GM08714 (cell line): ENCODE measurements around the gene HERC2.
A peak's percentile ranks its signal among the peaks of the same experiment; 100 is the strongest.
"Not testable (repeated sequence)": the region's sequence is repeated elsewhere in the genome, so short reads cannot be mapped to it uniquely, and the experiment has no call there.

Experiments
- H3K4me3 ChIP-seq: fragments of 200-500 bp; sonication (Bioruptor generic); 2 replicates; pipeline ENCODE4 v1.5.1; 2014; ENCODE audit warnings: mild to moderate bottlenecking, low read length, inconsistent platforms

The HERC2 gene, protein sequence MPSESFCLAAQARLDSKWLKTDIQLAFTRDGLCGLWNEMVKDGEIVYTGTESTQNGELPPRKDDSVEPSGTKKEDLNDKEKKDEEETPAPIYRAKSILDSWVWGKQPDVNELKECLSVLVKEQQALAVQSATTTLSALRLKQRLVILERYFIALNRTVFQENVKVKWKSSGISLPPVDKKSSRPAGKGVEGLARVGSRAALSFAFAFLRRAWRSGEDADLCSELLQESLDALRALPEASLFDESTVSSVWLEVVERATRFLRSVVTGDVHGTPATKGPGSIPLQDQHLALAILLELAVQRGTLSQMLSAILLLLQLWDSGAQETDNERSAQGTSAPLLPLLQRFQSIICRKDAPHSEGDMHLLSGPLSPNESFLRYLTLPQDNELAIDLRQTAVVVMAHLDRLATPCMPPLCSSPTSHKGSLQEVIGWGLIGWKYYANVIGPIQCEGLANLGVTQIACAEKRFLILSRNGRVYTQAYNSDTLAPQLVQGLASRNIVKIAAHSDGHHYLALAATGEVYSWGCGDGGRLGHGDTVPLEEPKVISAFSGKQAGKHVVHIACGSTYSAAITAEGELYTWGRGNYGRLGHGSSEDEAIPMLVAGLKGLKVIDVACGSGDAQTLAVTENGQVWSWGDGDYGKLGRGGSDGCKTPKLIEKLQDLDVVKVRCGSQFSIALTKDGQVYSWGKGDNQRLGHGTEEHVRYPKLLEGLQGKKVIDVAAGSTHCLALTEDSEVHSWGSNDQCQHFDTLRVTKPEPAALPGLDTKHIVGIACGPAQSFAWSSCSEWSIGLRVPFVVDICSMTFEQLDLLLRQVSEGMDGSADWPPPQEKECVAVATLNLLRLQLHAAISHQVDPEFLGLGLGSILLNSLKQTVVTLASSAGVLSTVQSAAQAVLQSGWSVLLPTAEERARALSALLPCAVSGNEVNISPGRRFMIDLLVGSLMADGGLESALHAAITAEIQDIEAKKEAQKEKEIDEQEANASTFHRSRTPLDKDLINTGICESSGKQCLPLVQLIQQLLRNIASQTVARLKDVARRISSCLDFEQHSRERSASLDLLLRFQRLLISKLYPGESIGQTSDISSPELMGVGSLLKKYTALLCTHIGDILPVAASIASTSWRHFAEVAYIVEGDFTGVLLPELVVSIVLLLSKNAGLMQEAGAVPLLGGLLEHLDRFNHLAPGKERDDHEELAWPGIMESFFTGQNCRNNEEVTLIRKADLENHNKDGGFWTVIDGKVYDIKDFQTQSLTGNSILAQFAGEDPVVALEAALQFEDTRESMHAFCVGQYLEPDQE (N-terminal part only)

DNA sequence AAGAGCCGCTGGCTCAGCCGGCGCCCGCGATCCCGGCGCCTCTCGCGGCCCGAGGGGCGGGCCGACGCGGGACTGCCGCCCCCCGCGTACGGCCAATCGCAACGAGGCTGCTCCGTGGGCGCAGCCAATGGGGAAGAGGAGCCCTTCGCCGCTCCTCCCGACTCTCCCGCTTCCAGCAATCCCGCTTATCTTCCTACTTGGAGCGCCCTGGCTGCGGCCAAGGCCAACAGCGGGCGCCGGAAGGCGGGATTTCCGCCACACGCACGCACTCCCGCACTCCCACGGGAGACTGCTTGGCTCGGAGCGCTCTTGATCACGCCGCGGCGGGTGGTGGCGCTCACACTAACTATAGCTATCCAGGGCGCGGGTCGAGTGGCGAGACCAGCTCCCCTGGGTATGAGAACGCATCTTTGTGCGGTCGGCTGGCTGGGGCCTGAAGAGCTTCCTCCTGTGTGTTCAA is at the start of gene HERC2:
HERC2 (minus strand) TSS at position 51 of the 460 bp plus-strand sequence. CDS start 746 bp downstream, outside the sequence.
- H3K4me3 ChIP-seq = peak within 1 kb of the TSS; percentile 69; the same call in 1 of the 2 replicates

GRCh38 chr15:28365502-28365901 is 43.5 kb upstream of the HERC2 start:
- H3K4me3 ChIP-seq = not testable (repeated sequence)

GRCh38 chr15:28357984-28358383 is 36.0 kb upstream of the HERC2 start, which contains the start of gene GOLGA6L24:
TSS of gene GOLGA6L24 (minus strand) at chr15:28358084. CDS start at chr15:28358023, 61 bp downstream.
- not testable (repeated sequence) for H3K4me3 ChIP-seq

GRCh38 chr15:28321358-28322078 is 461 bp downstream of the HERC2 start:
- H3K4me3 ChIP-seq = peak overlapping the region; percentile 69; the same call in 1 of the 2 replicates

DNA sequence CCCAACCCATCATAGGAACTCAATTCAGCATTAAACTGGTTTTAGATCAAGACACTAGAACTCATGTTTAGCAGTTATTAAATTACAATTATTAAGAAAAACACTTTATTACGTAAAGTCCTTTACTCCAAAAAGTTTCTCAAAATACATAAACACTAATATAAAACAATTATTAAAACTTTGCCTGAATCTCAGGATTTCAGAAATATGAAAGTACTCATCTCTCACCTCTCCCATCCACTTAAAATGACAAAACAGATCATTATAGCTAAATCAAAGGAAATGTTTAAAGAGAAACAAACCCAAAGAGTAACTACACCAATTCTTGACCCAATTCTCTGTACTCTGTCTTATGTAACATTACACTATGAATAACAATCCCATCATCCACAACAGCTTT is 2.3 kb downstream of the HERC2 start:
- not testable (repeated sequence) for H3K4me3 ChIP-seq

GRCh38 chr15:28318828-28319227 is 3.2 kb downstream of the HERC2 start:
- not testable (repeated sequence) for H3K4me3 ChIP-seq

DNA sequence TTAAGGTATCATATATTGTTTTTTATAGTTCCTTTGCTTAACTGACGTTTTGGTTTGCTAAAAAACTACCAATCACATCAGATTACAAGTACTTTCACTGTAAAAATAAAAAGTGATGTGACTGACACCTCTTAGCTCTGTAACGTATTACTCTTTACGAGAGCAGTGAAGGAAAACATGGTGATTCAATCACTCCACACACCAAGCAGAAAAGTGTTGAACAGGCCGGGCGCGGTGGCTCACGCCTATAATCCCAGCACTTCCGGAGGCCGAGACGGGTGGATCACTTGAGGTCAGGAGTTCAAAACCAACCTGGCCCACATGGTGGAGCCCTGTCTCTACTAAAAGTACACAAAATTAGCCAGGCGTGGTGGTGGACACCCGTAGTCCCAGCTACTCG is 3.9 kb downstream of the HERC2 start:
- H3K4me3 ChIP-seq = not testable (repeated sequence)

GRCh38 chr15:28316958-28317357 is 5.0 kb downstream of the HERC2 start:
- not testable (repeated sequence) for H3K4me3 ChIP-seq

- not testable (repeated sequence) for H3K4me3 ChIP-seq
Measured at GRCh38 chr15:28310454-28310853, 11.5 kb downstream of the HERC2 start.

- H3K4me3 ChIP-seq = not testable (repeated sequence)
Measured at GRCh38 chr15:28308718-28309117, 13.3 kb downstream of the HERC2 start.

DNA sequence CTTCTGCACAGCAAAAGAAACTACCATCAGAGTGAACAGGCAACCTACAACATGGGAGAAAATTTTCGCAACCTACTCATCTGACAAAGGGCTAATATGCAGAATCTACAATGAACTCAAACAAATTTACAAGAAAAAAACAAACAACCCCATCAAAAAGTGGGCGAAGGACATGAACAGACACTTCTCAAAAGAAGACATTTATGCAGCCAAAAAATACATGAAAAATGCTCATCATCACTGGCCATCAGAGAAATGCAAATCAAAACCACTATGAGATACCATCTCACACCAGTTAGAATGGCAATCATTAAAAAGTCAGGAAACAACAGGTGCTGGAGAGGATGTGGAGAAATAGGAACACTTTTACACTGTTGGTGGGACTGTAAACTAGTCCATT is 16.3 kb downstream of the HERC2 start:
- H3K4me3 ChIP-seq = not testable (repeated sequence)

GRCh38 chr15:28297434-28297833 is 24.5 kb downstream of the HERC2 start:
- not testable (repeated sequence) for H3K4me3 ChIP-seq

DNA sequence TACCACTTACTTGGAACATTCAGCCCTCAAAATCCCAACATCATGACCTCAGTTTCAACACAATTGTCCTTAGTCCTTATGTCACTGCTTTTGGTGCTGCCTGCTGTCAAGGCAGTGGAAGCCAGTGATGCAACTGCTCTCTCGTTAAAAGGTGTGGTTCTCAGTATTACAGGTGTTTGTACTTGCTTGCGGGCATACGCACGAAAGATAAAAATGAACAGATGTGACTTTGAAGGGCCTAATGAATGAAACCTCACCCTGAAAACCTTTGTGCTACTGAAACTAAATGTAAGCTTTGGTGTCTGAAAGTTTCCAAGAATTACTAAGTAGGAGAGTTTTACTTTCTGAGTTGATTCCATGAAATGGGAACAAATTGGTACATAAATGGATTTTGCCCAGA is 25.2 kb downstream of the HERC2 start:
- H3K4me3 ChIP-seq = not testable (repeated sequence)

DNA sequence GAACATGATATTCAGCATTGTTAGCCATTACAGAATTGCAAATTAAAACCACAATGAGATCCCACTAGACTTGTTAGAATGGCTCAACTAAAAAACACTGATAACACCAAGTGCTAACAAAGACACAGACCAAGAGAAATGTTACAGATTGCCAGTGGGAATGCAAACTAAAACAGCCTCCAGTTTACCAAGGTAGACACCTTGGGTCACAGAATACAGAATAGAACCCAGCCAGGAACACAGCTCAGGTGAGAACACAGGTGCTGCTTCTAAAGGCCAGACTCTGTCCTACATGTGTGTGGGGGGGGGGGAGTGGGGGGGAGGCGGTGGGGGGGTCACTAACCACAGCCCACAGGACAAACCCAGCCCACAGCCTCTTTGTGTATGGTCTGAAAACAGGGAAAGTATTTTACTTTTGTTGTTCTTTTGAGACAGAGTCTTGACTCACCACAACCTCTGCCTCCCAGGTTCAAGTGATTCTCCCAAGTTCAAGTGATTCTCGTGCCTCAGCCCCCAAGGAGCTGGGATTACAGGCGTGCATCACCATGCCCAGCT is 26.9 kb downstream of the HERC2 start:
- H3K4me3 ChIP-seq = not testable (repeated sequence)

DNA sequence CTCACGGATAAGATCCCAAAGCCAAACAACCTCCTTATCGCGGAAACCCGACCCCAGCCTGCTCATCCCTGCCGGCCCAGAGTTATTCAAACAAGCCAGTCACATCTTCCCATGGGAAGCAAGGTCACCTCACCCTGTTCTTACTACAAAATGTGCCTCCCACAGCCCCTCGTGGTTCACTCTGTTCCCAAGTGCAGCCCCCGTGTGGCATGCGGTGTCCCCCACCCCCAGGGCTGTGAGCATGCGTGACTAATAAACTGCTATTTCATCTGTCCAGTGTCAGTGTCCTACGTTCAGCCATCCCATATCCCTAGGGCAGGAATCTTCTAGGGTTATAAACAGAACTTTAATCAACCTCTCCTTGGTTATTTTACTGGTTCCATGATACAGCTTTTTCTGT is 27.4 kb downstream of the HERC2 start:
- not testable (repeated sequence) for H3K4me3 ChIP-seq
